Transverse colon (tissue), 4 donors: ENCODE results near the gene TTN. TPM values are rescaled to one million over a fixed set of nuclear protein-coding genes. Genes with fewer than 3 reads are reported as not detected.

ENCODE experiments used
- DNase-seq: peaks from one replicate; pipeline ENCODE4 v3.0.0-alpha.2; 2019
- H3K27ac ChIP-seq, 4 donors: fragments of 200-600 bp; sonication (generic); 2 replicates each; pipeline ENCODE4 v1.5.1; 2016 to 2018; ENCODE audit warnings: inconsistent platforms in 4 of 4
- H3K27me3 ChIP-seq: fragments of 200-600 bp; sonication (generic); 2 replicates; pipeline ENCODE4 v1.5.1; 2017; ENCODE audit warnings: inconsistent platforms
- H3K36me3 ChIP-seq, 4 donors: fragments of 200-600 bp; sonication (generic); 2 replicates each; pipeline ENCODE4 v1.5.1; 2017 to 2019; ENCODE audit warnings: inconsistent platforms in 4 of 4
- H3K4me1 ChIP-seq, 4 donors: fragments of 200-600 bp; sonication (generic); 2 replicates each; pipeline ENCODE4 v1.5.1; 2017 to 2020; ENCODE audit warnings: inconsistent platforms in 4 of 4
- H3K4me3 ChIP-seq, 4 donors: fragments of 200-600 bp; sonication (generic); 1 replicate in 1 of 4; 2 replicates in 3 of 4; pipeline versions ENCODE4 v1.5.1 to v1.6.1; 2017 to 2019; ENCODE audit warnings: inconsistent platforms in 4 of 4
- H3K9me3 ChIP-seq, 2 donors: fragments of 200-600 bp; sonication (generic); 2 replicates each; pipeline ENCODE4 v1.5.1; 2017 to 2019; ENCODE audit warnings: inconsistent platforms in 2 of 2
- CTCF ChIP-seq, 5 experiments: fragments of 200-600 bp in 3 of 5; fragments of 450-650 bp in 2 of 5; sonication (generic) in 3 of 5; IDR thresholded peaks; 1 replicate in 2 of 5; 2 replicates in 3 of 5; pipeline ENCODE4 v1.5.1; 2016 to 2017; ENCODE audit warnings: antibody characterized with exemption in 5 of 5, inconsistent platforms in 3 of 5, mild to moderate bottlenecking in 2 of 5, moderate library complexity in 1 of 5
- EP300 ChIP-seq: sonication (generic); formaldehyde crosslinking; IDR thresholded peaks from one replicate; pipeline ENCODE4 v1.6.1; 2017; ENCODE audit warnings: antibody characterized with exemption, low read depth
- POLR2A ChIP-seq: fragments of 450-650 bp; IDR thresholded peaks from one replicate; pipeline ENCODE4 v1.6.1; 2016; ENCODE audit warnings: antibody characterized with exemption, mild to moderate bottlenecking, moderate library complexity
- POLR2AphosphoS5 ChIP-seq, 3 donors: sonication (generic); formaldehyde crosslinking; IDR thresholded peaks; one replicate each; pipeline ENCODE4 v1.6.1; 2016; ENCODE audit warnings: antibody characterized with exemption in 3 of 3
- WGBS, 2 donors: methylation state at CpG; one replicate each; pipeline ENCODE4 v1.1.5; 2018; ENCODE audit warnings: low coverage in 1 of 2; 5-methylcytosine and 5-hydroxymethylcytosine counted together
- in situ Hi-C, 4 donors: fragments of 200-750 bp; cut with MboI; loops; one replicate each; pipeline versions ENCODE4 v1.15.0 to v1.15.1; 2017; ENCODE audit warnings: low sequenced_read_pairs in 3 of 4, low pct_ligation_motif_present in 1 of 4, low pct_unique_long_range_greater_than_20kb in 1 of 4
- intact Hi-C: fragments of 100-400 bp; cut with DNase I; formaldehyde crosslinking; loops from one replicate; pipeline ENCODE4 v1.15.1; 2023; ENCODE audit warnings: low total_unique reads
- total RNA-seq, 4 donors: library from RNA; depleted of rRNA; stranded (reverse); fragments of >200 nt; gene quantifications; one replicate each; pipeline ENCODE4 v1.1.0, GENCODE V29; 2016

Gene TTN
- total RNA-seq, 4 donors from 2014 or later: 6.2 to 43.4 (median 18.1) TPM

DNA sequence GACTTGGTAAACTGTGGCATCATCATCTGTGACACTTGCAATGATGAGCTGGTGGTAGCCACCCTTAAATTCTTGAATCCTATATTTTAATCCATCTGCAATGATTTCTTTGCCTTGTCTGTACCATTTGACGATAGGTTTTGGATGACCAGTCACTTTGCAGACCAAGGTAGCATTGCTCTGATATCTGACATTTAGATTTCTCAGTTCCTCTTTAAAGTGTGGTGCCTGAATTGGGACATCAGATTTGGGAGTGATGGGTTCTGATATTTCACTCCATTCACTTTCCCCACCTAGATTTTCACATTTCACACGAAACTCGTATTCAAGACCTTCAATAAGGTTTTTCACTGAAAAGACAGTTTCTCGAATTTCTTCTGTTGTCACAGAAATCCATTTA, 271.2 kb downstream of the TTN start:
- peaks cover 0 to 19% (median 0%) of the 10 kb centered on the region in 4 donors for H3K36me3 ChIP-seq
- intact Hi-C loops: no loop called here
- TF ChIP-seq CTCF (IDR thresholded peaks at IDR 0.05): no peak
- no peak for TF ChIP-seq POLR2AphosphoS5 (IDR thresholded peaks at IDR 0.05)
- no peak for TF ChIP-seq EP300
- no peak for TF ChIP-seq POLR2A
- no peaks in the 10 kb centered on the region for H3K4me1 ChIP-seq
- H3K27me3 ChIP-seq: no peaks in the 10 kb centered on the region
- H3K4me3 ChIP-seq: no peak overlapping the region
- H3K27ac ChIP-seq: no peak overlapping the region
- DNase-seq: no peak
- in situ Hi-C loops: no loop called here
- 96 to 100% methylated on average over 4 of the region's 4 CpGs for WGBS, 2 donors
- no peaks in the 10 kb centered on the region for H3K9me3 ChIP-seq

DNA sequence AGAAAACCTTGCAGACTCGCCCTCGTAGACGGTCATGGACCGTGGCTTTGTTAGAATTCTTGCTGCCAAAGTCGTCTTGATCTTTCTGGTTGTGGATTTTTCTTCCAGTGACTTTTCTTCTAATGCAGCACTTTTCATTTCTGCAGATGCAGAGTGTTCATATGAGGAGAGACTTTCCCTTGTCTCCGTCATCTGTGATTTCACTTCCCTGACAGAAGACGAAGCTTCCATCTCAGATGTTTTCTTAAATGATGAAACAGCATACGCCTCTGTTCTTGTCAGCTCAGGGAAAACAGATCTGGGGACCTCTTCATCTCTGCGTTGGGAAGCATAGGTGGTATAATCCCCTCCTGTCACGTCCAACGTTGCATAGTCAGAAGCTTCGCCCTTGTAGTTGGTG, 276.1 kb downstream of the TTN start:
- TF ChIP-seq EP300: no peak
- no peak for TF ChIP-seq CTCF (IDR thresholded peaks at IDR 0.05)
- no peak for TF ChIP-seq POLR2A
- TF ChIP-seq POLR2AphosphoS5 (IDR thresholded peaks at IDR 0.05): no peak
- no peak overlapping the region for H3K27ac ChIP-seq

DNA sequence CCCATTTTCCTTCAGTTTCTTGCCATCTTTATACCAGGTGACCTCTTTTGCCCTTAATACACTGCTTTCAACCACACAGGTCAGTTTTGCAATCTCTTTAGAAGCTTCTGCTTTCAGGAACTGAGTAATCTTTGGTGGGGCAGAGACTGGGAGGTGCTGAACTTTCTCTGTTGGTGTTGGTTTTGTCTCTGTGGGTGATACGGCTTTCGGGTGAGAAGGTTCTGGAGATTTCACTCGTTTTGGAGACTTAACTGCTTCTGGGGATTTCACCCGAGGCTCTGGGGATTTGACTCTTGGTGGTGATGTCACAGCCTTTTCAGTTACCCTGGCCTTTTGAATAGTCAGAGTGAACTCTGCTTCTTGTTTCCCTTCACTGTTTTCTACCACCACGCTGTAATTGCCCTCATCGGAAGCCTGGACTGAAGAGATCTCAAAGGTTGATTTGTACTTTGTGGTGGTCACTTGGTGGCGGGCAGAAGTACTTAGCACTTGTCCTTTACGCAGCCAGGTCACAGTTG, 276.5 kb downstream of the TTN start:
- in situ Hi-C loops: no loop called here
- no peak for DNase-seq

More for the DNA sequence above, 276.1 kb downstream of the TTN start:
- Histone ChIP-seq H3K36me3 (peaks cover 0 to 19% (median 0%) of the 10 kb centered on the region in 4 donors), H3K4me1 (no peaks in the 10 kb centered on the region), H3K4me3 (no peak overlapping the region), H3K27me3 (no peaks in the 10 kb centered on the region), H3K9me3 (no peaks in the 10 kb centered on the region)
- no peak for DNase-seq
- intact Hi-C loops: no loop called here
- 91 to 96% methylated on average over 7 to 12 of the region's 12 CpGs for WGBS, 2 donors
- in situ Hi-C loops: no loop called here

GRCh38 chr2:178530131-178530530, 277.1 kb downstream of the TTN start:
- Histone ChIP-seq H3K4me3 (no peak overlapping the region), H3K27me3 (no peaks in the 10 kb centered on the region), H3K4me1 (no peaks in the 10 kb centered on the region), H3K27ac (no peak overlapping the region), H3K9me3 (no peaks in the 10 kb centered on the region), H3K36me3 (peaks cover 0 to 12% (median 0%) of the 10 kb centered on the region in 4 donors)
- WGBS, 2 donors: 79 to 80% methylated on average over 2 of the region's 2 CpGs
- no peak for TF ChIP-seq POLR2A
- TF ChIP-seq POLR2AphosphoS5 (IDR thresholded peaks at IDR 0.05): no peak
- DNase-seq: no peak
- intact Hi-C loops: no loop called here
- in situ Hi-C loops: no loop called here

More for the DNA sequence above, 276.5 kb downstream of the TTN start:
- WGBS, 2 donors: 65 to 92% methylated on average over 2 to 8 of the region's 8 CpGs
- TF ChIP-seq POLR2AphosphoS5 (IDR thresholded peaks at IDR 0.05) (no peak), CTCF (IDR thresholded peaks at IDR 0.05) (no peak), EP300 (no peak), POLR2A (no peak)
- Histone ChIP-seq H3K4me3 (no peak overlapping the region), H3K9me3 (no peaks in the 10 kb centered on the region), H3K27me3 (no peaks in the 10 kb centered on the region), H3K4me1 (no peaks in the 10 kb centered on the region), H3K36me3 (peaks cover 0 to 18% (median 0%) of the 10 kb centered on the region in 4 donors), H3K27ac (no peak overlapping the region)
- intact Hi-C loops: no loop called here

GRCh38 chr2:178529194-178529593, 278.0 kb downstream of the TTN start:
- Histone ChIP-seq H3K4me3 (no peak overlapping the region), H3K9me3 (no peaks in the 10 kb centered on the region), H3K36me3 (peaks cover 0 to 3% (median 0%) of the 10 kb centered on the region in 4 donors), H3K27me3 (no peaks in the 10 kb centered on the region), H3K27ac (no peak overlapping the region), H3K4me1 (peaks cover 0 to 4% (median 4%) of the 10 kb centered on the region in 4 donors)
- TF ChIP-seq CTCF (IDR thresholded peaks at IDR 0.05): no peak
- TF ChIP-seq POLR2A: no peak
- no peak for TF ChIP-seq EP300
- no peak for TF ChIP-seq POLR2AphosphoS5 (IDR thresholded peaks at IDR 0.05)
- in situ Hi-C loops (no loop called here), intact Hi-C loops (no loop called here)
- 84 to 86% methylated on average over 2 of the region's 2 CpGs for WGBS, 2 donors
- DNase-seq: no peak
